Stimulated activated CD4-positive, alpha-beta T cell treated with anti-CD3 and anti-CD28 coated beads, Interleukin-4, amount 100 ng/mL, for 24 hours (primary cell): Measurements from ENCODE around the gene GSTM2.
"Not testable (repeated sequence)": the region's sequence is repeated elsewhere in the genome, so short reads cannot be mapped to it uniquely, and the experiment has no call there.

Experiments used
- DNase-seq: peaks from one replicate; pipeline ENCODE4 v3.0.0-alpha.2; 2020

The GSTM2 gene

DNA sequence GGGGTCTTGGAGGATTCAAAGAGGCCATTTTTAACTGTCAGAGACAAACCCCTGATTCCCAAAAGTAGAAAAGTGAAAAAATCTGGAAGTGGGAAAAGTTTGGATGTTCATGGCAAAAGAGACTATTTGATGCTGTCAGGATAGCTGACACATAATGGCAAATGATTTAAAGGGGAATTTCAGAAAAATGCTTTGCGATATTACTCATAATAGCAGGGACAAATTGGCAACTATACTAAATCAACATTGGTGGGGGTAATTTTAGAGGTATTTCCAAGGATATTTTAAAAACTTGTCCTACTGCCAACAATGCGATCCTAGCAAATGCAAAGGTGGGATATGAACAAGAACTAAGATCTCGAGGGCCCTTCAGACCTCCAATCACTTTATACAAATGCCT is 17.2 kb upstream of the GSTM2 start:
- DNase-seq = no peak

DNA sequence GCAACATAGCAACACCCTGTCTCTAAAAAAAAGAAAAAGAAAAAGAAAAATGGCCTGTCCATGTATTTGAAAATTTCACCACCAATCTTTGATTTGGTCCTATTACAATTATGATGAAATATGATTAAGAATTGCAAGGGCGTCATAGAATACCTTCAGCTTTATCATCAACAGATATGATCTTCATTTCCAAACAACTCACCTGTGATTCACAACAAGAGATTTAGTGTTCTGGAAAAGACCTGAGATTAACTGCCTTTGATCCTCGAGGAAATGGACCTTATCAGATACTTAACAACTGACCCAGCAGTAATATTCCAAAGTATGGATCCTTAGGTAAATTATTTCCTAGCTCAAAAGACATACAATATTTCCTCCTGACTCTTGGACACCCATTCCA is 15.5 kb upstream of the GSTM2 start:
- no peak for DNase-seq

DNA sequence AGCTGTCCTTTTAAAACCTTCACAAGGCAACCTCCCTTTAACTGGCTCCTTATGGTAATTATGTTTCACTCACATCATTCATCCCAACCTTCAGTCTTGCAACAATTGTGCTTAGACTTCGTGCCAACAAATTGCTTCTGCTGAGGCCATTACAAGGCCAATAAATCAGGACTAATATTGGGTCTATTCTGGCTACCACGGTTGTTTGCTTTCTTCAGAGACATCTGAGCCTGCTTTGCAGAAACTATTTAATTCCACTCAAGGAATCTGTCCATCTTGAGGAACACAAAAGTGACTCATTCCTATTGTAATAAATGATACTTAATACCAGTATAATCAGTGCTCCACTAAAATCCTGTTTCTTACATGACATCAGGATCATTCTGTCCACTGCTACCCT is 14.6 kb upstream of the GSTM2 start:
- DNase-seq = no peak

DNA sequence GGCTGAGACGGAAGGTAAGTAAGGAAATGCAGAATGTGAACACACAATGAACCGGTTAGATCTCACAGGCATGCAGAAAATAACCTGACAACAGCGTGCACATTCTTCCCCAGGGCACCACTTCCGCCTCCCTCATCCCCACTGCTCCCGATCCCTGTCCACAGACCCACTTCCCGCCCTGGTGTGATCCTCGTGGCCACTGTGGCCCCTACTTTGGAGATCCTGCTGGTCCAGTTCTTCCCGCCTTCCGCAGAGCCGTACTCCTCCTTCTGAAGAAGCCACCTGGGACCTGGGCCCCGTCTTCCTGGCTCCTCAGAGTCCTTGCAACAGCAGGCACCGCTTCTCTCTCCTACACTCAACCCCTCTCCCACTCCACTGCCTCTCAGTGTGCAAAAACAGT is 13.3 kb upstream of the GSTM2 start:
- DNase-seq = no peak

DNA sequence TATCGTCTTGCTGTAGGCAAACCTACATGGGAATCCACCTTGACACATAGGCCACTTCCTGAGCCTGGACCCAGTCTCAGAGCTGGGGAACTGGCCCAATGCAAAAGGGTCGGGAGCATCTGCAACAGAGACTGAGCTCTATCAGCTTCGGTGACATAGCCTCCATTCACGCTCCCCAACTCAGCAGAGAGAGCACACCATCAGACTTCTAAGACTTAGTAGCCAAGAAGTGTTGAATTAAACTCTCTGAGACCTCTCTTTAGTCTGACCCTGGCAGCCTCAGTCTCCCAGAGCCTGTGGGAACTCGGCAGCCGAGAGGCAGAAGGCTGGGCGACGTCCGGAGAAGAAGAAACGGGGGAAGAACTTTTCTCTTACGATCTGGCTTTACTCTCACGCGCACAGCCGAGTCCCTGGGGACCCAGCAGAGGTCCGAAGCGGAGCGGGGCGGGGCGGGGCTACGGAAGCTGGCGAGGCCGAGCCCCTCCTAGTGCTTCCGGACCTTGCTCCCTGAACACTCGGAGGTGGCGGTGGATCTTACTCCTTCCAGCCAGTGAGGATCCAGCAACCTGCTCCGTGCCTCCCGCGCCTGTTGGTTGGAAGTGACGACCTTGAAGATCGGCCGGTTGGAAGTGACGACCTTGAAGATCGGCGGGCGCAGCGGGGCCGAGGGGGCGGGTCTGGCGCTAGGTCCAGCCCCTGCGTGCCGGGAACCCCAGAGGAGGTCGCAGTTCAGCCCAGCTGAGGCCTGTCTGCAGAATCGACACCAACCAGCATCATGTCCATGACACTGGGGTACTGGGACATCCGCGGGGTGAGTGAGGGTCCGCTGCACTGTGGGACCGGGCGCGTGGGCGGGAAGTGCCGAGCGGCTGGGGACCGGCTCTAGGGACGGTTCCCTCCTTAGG is 12.0 kb upstream of the GSTM2 start, which contains the start of gene GSTM4:
GSTM4 (plus strand) TSS at position 485 of the 905 bp plus-strand sequence; CDS start at position 776, 291 bp downstream.
- DNase-seq = peak; percentile 63

DNA sequence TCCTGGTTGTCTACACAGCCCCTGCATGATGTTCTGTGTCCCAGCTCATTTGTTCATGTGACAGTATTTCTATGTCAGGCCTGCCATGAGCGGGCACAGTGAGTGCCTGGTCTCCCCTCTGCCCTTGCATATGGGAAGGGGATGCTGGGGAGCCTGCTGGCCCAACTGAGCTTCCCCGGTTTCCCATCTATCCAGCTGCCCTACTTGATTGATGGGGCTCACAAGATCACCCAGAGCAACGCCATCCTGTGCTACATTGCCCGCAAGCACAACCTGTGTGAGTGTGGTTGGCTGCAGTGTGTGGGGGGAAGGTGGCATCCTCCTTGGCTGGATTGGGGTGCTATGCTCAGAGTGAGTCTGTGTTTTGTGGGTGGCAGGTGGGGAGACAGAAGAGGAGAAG is 10.5 kb upstream of the GSTM2 start:
- no peak for DNase-seq

DNA sequence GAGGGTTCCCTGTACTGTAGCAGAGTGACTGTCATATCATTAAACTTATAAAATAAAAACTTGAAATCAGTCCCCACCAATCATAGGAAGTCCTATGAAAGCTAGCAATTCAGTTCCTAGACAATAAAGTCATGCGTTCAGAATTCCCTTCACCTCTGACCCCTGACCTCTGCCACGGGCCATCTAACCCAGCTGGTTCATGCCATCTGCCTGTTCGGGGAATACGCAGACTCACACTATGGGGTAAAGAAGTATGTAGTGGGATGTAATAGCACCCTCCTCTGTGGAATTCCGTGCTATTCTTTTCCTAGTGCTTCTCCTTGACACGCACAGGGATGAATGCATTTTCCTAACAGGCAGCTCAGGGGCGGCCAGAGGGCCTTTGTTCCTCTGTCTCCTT is 9.9 kb upstream of the GSTM2 start:
- no peak for DNase-seq

DNA sequence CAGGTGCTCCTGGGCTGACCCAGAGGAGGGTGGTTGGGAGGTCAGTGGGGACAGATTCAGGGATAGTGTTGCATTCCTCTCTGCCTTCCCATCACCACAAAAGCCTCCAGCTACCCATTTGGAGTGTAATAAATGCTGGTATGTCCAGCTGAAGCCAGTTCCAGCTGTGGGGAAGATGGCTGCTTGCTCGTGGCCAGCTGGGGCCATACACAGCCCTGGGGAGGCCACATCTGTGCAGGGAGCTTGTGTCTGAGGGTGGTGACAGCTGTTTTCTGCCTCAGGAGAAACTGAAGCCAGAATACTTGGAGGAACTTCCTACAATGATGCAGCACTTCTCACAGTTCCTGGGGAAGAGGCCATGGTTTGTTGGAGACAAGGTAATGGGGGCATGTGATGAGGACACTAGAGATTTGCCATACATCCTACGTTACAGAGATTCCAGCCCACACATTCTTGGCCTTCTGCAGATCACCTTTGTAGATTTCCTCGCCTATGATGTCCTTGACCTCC is 9.3 kb upstream of the GSTM2 start:
- DNase-seq = no peak

DNA sequence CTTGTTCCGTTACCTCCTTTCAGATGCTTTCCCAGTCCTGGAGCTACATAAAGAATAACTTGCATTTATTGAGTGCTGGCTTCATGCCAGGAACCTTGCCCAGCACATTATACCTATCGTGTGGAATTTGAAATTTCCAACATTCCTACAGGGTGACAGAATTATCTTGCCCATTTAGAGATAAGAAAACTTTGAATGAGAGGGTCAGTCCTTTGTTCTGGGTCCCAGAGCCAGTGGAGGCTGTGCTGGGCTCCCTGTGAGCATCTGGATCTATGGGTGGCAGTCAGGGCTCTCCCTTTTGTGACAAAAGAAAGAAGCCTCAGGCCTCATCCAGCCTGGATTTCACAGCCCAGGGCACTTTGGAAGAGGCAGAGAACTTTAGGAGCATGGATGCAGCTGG is 8.7 kb upstream of the GSTM2 start:
- no peak for DNase-seq

DNA sequence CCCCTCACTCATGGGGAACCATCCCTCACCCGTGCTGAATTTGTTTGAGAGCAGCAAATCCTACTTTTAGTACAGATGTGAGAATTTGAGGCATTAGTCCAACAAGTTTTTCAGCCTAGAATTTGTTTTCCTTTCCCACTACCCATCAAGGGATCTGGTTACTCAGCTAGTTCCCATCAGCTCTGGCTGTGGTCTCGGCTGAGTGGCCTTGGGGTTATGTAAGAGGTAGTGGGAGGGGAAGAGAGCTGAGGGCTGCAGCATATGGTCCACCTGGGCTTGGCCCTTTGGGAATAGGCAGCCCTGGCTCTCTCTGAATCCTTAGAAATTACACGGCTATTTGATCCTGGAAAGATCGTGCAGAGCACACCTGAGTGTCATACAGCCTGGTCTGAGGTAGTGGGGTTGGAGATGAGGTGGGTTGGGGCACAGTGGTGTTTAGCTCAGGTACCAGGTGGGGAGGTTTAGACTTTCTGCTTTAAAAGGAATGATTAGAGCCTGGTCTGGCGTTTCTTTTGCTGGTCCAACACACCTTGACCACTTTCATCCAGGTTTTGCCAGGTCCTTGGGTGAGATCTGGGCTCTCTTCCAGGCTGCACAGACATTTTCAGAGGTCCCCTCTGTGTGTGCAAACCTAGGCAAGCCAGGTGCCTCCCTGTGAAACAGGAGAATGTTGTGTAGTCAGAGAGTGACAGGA is 7.7 kb upstream of the GSTM2 start:
- DNase-seq = no peak

DNA sequence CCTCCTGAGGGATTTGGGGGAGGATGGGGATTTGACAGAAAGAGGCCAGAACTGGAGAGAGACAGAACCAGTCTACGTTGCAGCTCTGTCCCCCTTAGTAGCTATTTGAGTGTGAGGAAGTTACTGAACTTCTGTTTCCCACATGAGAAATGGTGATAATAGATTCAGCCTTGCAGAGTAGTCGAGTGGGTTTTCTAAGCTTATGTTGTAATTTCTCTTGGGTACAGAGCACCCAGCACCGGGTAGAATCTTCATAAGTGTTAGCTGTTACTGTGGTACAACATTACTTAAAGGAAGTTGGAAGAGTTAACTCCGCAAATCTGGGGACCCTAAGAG is 7.2 kb upstream of the GSTM2 start:
- not testable (repeated sequence) for DNase-seq

DNA sequence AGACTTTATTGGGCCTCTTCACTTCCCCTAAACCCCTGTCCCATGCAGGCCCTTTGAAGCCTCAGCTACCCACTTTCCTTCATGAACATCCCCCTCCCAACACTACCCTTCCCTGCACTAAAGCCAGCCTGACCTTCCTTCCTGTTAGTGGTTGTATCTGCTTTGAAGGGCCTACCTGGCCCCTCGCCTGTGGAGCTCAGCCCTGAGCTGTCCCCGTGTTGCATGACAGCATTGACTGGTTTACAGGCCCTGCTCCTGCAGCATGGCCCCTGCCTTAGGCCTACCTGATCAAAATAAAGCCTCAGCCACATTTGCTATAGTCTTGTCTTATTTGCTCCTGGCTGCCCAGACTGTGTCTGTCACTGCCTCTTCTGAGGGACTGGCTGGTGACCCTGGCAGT is 6.5 kb upstream of the GSTM2 start:
- DNase-seq = no peak

DNA sequence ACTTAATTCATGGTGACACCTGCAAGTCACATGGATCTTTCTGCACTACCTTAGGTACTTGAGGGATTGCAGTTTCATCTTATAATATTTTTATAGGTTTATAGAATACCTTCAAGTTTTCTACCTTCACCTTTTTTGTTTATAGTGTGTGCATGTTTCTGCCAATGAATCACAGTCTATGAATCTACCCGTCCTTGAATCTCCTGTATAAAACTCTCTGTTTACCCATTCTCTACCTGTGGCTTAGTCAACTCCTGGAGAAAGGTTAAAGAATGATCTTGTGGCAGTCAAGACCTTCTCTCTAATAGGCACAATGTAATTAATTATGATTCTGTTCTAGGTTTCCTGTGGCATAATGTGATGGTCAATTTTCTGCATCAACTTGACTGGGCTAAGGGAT is 3.2 kb upstream of the GSTM2 start:
- DNase-seq = no peak

DNA sequence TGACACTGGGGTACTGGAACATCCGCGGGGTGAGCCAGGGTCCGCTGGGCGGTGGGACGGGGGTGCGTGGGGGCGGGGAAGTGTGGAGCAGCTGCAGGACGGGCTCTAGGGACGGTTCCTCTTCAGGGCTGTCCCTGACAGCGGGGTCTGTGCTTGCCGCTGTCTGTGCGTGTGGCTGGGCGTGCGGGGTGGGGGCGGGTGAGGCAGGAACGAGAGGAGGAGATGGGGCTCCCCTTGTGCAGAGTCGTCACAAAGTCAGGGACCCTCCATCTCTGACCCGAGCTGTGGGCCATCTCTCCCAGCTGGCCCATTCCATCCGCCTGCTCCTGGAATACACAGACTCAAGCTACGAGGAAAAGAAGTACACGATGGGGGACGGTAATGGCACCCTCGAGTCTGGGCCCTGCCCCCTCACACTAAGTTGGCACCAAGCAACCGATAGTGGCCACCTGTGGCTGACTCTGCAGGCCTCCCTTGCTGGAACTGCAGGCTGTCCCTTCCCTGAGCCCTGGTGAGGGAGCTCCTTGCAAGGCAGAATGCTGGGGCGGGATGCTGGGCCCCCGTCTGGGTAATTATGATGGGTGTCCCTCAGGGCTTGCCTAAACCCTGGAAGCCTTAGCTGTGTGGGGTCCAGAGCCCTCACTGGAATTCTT is 392 bp downstream of the GSTM2 start:
- no peak for DNase-seq

DNA sequence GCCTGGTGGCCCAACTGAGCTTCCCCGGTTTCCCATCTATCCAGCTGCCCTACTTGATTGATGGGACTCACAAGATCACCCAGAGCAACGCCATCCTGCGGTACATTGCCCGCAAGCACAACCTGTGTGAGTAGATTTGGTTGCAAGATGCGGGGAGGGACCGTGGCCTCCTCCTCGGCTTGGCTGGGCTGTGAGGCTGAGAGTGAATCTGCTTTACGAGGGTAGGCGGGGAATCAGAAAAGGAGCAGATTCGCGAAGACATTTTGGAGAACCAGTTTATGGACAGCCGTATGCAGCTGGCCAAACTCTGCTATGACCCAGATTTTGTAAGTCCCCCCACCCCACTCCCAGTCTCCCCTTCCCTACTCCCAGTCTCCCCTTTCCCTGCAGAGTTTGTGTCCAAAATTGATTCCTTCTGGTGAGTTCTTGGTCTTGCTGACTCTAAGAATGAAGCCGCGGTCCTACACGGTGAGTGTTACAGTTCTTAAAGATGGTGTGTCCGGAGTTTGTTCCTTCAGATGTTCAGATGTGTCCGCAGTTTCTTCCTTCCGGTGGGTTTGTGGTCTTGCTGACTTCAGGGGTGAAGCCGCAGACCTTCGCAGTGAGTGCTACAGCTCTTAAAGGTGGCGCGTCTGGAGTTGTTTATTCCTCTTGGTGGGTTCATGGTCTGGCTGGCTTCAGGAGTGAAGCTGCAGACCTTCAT is 1.5 kb downstream of the GSTM2 start:
- no peak for DNase-seq

DNA sequence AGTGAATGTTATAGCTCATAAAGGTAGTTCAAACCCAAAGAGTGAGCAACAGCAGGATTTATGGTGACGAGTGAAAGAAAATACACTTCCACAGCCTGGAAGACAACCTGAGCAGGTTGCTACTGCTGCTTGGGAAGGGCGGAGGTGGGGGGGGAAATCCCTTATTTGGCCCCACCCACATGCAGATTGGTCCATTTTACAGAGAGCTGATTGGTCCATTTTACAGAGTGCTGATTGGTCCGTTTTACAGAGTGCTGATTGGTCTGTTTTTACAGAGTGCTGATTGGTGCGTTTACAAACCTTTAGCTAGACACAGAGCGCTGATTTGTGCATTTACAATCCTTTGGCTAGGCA is 2.1 kb downstream of the GSTM2 start:
- not testable (repeated sequence) for DNase-seq

DNA sequence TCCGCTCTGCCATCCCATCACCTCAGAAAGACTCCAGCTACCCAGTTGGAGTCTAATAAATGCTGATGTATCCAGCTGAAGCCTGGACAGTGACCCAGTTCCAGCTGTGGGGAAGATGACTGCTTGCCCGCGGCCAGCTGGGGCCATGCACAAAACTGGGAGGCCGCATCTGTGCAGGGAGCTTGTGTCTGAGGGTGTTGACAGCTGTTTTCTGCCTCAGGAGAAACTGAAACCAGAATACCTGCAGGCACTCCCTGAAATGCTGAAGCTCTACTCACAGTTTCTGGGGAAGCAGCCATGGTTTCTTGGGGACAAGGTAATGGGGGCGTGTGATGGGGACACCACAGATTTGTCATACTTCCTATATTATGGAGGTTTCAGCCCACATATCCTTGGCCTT is 3.2 kb downstream of the GSTM2 start:
- DNase-seq = no peak

DNA sequence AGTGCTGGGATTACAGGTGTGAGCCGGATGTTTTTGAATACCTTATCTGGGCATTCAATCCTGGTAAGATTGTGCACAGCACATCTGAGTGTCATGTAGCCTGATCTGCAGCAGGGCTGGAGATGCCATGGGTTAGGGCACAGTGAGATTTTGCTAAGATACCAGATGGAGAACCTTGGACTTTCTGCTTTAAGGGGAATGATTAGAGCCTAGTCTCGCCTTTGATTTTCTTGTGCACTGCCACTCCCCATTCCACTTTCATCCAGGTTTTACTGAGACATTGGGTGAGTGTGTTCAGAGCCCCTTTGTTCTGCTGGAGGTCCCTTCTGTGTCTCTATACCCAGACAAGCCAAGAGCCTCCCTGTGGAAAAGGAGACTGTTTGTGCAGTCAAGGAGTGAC is 6.0 kb downstream of the GSTM2 start:
- not testable (repeated sequence) for DNase-seq

DNA sequence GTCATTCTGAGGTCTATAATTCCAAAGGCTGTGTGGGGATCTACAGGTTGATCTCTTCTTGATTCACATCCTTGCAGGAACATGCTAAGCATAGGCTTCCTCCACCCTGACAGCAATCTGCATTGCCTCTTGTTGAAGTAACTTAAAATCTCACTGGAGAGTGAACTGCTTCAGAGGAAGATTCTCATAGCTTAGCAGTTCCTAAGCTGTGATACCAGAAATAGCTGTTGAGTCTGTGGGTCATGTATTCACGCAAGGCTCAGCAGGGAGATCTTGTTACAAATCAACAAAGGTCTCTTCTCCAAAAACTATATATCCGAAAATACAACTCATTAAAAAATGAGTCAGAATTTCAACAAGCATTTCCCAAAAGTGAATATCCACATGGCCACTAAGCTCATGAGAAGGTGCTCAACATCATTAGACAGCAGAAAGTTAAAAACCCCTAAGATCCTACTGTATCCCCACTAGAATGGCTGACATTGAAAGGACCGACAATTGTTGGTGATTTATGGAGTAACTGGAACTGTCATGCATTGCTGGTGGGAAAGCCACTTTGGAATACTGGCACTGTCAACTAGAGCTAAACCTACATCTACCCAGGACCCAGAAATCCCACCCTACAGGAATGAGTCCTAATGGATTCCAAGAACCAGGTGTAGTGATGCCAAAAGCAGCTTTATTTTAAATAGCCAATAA is 9.0 kb downstream of the GSTM2 start:
- not testable (repeated sequence) for DNase-seq

DNA sequence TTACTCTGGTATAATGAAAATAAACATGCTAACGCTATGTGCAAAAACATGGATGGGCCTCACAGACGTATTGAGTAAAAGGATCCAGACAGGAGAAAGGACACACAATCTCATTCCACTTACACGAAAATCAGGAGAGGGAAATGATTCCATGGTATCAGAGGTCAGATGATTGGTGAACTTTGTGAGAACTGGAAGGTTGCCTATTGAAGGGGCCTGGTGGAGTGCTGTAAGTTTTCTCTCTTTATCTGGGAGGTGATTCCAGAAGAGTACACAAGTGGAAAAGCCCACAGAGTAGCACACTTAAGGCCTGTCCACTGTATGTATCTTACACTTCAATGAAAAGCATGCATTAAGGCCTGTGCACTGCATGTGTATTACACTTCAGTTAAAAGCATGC is 9.6 kb downstream of the GSTM2 start:
- DNase-seq = no peak

DNA sequence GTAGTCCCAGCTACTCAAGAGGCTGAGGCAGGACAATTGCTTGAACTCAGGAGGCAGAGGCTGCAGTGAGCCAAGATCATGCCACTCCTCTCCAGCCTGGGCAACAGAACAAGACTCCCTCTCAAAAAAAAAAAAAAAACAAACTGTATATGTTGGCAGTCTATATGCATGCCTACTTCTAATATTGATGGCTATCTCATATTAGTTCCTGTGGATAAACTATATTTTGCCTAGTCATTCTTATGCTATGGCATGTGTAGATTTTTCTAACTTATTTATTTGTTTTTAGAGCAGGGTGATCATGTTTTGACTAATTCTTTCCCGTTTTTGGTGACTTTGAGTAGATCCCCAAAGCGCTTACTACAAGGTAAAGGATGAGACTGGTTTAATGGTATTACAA is 10.8 kb downstream of the GSTM2 start:
- DNase-seq = not testable (repeated sequence)

DNA sequence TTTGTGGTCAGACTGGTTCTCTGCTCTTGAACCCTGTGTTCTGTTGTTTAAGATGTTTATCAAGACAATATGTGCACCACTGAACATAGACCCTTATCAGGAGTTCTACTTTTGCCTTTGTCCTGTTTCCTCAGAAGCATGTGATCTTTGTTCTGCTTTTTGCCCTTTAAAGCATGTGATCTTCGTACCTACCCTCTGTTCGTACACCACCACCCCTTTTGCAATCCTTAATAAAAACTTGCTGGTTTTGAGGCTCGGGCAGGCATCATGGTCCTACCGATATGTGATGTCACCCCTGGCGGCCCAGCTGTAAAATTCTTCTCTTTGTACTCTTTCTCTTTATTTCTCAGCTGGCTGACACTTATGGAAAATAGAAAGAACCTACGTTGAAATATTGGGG is 16.9 kb downstream of the GSTM2 start:
- not testable (repeated sequence) for DNase-seq
